ENCODE results near the gene MYPN.
"Not testable (repeated sequence)": the region's sequence is repeated elsewhere in the genome, so short reads cannot be mapped to it uniquely, and the experiment has no call there.

Gene MYPN

GRCh38 chr10:68239596-68240150 lies 130.4 kb downstream of the MYPN start:
- Histone ChIP-seq H3K4me3 (ENCODE audit: low read depth in 1 of 2, low read length in 1 of 2) (no peak overlapping the region), H3K4me1 (ENCODE audit: control insufficient read depth in 1 of 2, insufficient read depth in 1 of 2, low read depth in 1 of 2, low read length in 1 of 2) (no peaks in the 10 kb centered on the region), H3K36me3 (no peaks in the 10 kb centered on the region), H3K27ac (no peak overlapping the region), H3K27me3 (peaks cover 1% of the 10 kb centered on the region), H3K9me3 (no peaks in the 10 kb centered on the region)
- no peak for TF ChIP-seq CTCF (IDR thresholded peaks at IDR 0.05)

GRCh38 chr10:68242051-68242450 lies 132.8 kb downstream of the MYPN start:
- no peaks in the 10 kb centered on the region for H3K27me3 ChIP-seq
- H3K4me3 ChIP-seq (ENCODE audit: low read depth in 1 of 2, low read length in 1 of 2): no peak overlapping the region
- H3K27ac ChIP-seq: no peak overlapping the region
- no peaks in the 10 kb centered on the region for H3K4me1 ChIP-seq (ENCODE audit: control insufficient read depth in 1 of 2, insufficient read depth in 1 of 2, low read depth in 1 of 2, low read length in 1 of 2)
- no peak for TF ChIP-seq CTCF (IDR thresholded peaks at IDR 0.05)
- H3K36me3 ChIP-seq: no peaks in the 10 kb centered on the region
- no peaks in the 10 kb centered on the region for H3K9me3 ChIP-seq

- H3K4me3 ChIP-seq (ENCODE audit: low read depth in 1 of 2, low read length in 1 of 2); H3K27me3 ChIP-seq; H3K36me3 ChIP-seq; H3K9me3 ChIP-seq; H3K4me1 ChIP-seq (ENCODE audit: control insufficient read depth in 1 of 2, insufficient read depth in 1 of 2, low read depth in 1 of 2, low read length in 1 of 2); H3K27ac ChIP-seq: not testable (repeated sequence)
Observed at GRCh38 chr10:68246397-68246796, 137.1 kb downstream of the MYPN start.

DNA sequence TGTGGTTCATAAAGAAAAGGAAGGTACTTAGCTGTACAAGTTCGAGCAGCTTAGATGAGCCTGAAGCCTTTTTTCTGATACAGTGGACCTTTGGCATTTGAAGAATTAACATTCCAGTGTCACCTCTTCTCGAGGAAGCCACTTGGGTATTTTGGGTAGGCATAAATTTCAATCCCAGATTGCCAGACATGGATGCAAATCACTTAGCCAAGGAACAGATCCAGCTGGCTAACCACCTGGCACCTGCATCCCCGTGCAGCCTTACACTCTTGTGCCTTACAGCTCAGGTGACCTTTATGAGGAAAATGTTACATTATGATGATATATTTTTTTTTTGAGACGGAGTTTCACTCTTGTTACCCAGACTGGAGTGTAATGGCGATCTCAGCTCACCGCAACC lies 138.6 kb downstream of the MYPN start:
- TF ChIP-seq CTCF (IDR thresholded peaks at IDR 0.05): no peak
- H3K27ac ChIP-seq: no peak overlapping the region
- no peaks in the 10 kb centered on the region for H3K27me3 ChIP-seq
- H3K4me1 ChIP-seq (ENCODE audit: control insufficient read depth in 1 of 2, insufficient read depth in 1 of 2, low read depth in 1 of 2, low read length in 1 of 2): no peaks in the 10 kb centered on the region
- no peaks in the 10 kb centered on the region for H3K9me3 ChIP-seq
- no peaks in the 10 kb centered on the region for H3K36me3 ChIP-seq
- no peak overlapping the region for H3K4me3 ChIP-seq (ENCODE audit: low read depth in 1 of 2, low read length in 1 of 2)

- Histone ChIP-seq H3K4me3 (ENCODE audit: low read depth in 1 of 2, low read length in 1 of 2) (no peak overlapping the region), H3K36me3 (no peaks in the 10 kb centered on the region), H3K27me3 (no peaks in the 10 kb centered on the region), H3K27ac (no peak overlapping the region), H3K9me3 (no peaks in the 10 kb centered on the region), H3K4me1 (ENCODE audit: control insufficient read depth in 1 of 2, insufficient read depth in 1 of 2, low read depth in 1 of 2, low read length in 1 of 2) (no peaks in the 10 kb centered on the region)
- TF ChIP-seq CTCF (IDR thresholded peaks at IDR 0.05): no peak
Observed at GRCh38 chr10:68249297-68249696, 140.0 kb downstream of the MYPN start.

DNA sequence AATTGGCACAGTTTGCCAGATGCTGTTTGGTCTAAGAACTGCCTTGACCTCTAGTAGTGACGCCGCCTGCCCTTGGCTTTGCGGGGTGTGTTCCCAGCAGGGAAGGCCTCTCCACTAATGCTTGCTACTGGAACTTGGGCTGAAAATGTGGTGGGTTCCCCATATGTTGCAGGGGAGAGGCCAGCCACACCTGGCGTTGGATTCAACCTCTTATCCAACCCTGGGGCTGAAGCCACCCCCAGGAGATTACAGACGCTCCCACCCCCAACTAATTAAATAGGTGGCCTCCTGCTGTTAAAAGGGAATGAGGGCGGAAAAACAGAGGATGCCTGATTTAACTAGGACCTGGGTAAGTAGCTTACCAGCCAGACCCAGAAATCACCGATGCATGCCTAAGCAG lies 141.9 kb downstream of the MYPN start:
- no peaks in the 10 kb centered on the region for H3K4me1 ChIP-seq (ENCODE audit: control insufficient read depth in 1 of 2, insufficient read depth in 1 of 2, low read depth in 1 of 2, low read length in 1 of 2)
- H3K27ac ChIP-seq: no peak overlapping the region

More for the DNA sequence above, 141.9 kb downstream of the MYPN start:
- Histone ChIP-seq H3K36me3 (no peaks in the 10 kb centered on the region), H3K9me3 (no peaks in the 10 kb centered on the region), H3K27me3 (no peaks in the 10 kb centered on the region), H3K4me3 (ENCODE audit: low read depth in 1 of 2, low read length in 1 of 2) (no peak overlapping the region)
- TF ChIP-seq CTCF (IDR thresholded peaks at IDR 0.05): no peak
